ENCODE measurements around the gene SLC7A6. TPM values are rescaled to one million over a fixed set of nuclear protein-coding genes. Genes with fewer than 3 reads are reported as not detected.
A peak's percentile ranks its signal among the peaks of the same experiment; 100 is the strongest.

Gene SLC7A6
- total RNA-seq, 1 experiment from 2014 or later = 28.5 TPM

DNA sequence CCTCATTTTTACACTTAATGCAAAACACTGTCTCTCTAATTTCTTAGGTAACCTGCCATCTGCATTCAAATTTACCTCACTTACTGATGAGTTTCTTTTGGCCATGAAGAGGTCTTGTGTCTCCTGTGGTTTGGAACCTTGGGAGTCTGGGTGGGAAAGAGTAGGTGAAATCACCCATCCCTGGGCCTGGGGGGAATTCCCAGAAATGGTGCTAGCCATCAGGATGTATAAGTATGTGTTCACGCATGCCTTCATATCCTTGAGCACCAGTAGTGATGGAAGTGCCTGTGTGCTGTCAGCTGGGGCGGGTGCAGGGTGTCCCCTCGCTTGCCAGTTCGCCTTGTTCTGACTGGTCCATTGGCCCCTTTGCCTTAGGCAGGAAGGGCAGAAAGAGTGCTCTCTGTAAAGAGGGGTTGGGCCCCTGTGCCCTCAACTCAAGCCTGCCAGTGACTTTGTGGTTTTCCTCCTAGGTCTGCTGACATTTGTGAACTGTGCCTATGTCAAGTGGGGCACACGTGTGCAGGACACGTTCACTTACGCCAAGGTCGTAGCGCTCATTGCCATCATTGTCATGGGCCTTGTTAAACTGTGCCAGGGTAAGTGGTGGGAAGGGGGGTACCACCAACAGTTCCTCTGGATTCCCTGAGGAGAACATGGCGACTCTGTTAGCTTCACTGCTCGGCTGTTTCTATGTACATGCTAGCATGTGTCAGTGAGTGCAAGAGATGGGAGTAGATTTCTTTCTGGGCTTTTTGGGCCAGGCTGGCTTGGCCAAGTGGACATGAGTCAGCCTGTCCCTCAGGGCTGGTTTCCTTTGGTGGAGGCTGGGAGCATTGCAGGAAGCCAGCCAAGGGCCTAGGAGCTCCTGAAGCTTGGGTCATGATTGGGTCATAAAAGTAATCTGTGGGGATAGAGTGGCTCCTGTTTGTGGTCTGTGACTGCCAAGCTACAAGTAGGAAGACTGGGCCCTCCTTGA lies 23.2 kb downstream of the SLC7A6 start:
- Histone ChIP-seq H2AFZ (ENCODE audit: low read depth, low read length, poor library complexity, severe bottlenecking) (no peak overlapping the region), H3K4me1 (ENCODE audit: control insufficient read depth in 1 of 2, insufficient read depth in 2 of 2, low read length in 2 of 2) (peaks cover 0 to 7% of the 10 kb centered on the region in 2 experiments; a peak in 1 of 4 replicates), H4K20me1 (ENCODE audit: insufficient read depth) (no peaks in the 10 kb centered on the region), H3K36me3 (ENCODE audit: control insufficient read depth in 1 of 2, insufficient read depth in 2 of 2, low read length in 2 of 2) (peaks cover 2 to 39% of the 10 kb centered on the region in 2 experiments; a peak in 2 of 4 replicates), H3K27me3 (ENCODE audit: insufficient read depth, low read length) (no peaks in the 10 kb centered on the region), H3K9ac (ENCODE audit: low read length) (no peak overlapping the region), H3K4me3 (replicated peaks in 1 of 2; ENCODE audit: low read depth in 1 of 2, low read length in 2 of 2) (no peak overlapping the region), H3K9me2 (ENCODE audit: insufficient read depth) (no peaks in the 10 kb centered on the region), H3K4me2 (ENCODE audit: low read length) (no peak overlapping the region), H3K27ac (ENCODE audit: low read depth, low read length) (no peak overlapping the region), H3K79me2 (ENCODE audit: insufficient read depth, low read length) (peaks cover 56% of the 10 kb centered on the region), H3K9me3 (ENCODE audit: control insufficient read depth in 1 of 2, insufficient read depth in 1 of 2, low read depth in 1 of 2, low read length in 2 of 2) (no peaks in the 10 kb centered on the region)
- POLR2A ChIA-PET = no interaction called here
- RAD21 ChIA-PET (ENCODE audit: low non-redundant PET in 1 of 2, low total read pairs in 2 of 2, uncharacterized antibody in 2 of 2, unreplicated experiment in 2 of 2) = no interaction called here
- intact Hi-C loops (cut with micrococcal nuclease) = no loop called here
- peak; percentile 46; the same call in 1 of the 2 replicates for ATAC-seq
- BruUV-seq (replicated peaks) = no TSS peak
- CTCF ChIA-PET = no interaction called here
- no peak for DNase-seq (ENCODE audit: low read depth, low spot score)
- TF ChIP-seq, protein P1, sequence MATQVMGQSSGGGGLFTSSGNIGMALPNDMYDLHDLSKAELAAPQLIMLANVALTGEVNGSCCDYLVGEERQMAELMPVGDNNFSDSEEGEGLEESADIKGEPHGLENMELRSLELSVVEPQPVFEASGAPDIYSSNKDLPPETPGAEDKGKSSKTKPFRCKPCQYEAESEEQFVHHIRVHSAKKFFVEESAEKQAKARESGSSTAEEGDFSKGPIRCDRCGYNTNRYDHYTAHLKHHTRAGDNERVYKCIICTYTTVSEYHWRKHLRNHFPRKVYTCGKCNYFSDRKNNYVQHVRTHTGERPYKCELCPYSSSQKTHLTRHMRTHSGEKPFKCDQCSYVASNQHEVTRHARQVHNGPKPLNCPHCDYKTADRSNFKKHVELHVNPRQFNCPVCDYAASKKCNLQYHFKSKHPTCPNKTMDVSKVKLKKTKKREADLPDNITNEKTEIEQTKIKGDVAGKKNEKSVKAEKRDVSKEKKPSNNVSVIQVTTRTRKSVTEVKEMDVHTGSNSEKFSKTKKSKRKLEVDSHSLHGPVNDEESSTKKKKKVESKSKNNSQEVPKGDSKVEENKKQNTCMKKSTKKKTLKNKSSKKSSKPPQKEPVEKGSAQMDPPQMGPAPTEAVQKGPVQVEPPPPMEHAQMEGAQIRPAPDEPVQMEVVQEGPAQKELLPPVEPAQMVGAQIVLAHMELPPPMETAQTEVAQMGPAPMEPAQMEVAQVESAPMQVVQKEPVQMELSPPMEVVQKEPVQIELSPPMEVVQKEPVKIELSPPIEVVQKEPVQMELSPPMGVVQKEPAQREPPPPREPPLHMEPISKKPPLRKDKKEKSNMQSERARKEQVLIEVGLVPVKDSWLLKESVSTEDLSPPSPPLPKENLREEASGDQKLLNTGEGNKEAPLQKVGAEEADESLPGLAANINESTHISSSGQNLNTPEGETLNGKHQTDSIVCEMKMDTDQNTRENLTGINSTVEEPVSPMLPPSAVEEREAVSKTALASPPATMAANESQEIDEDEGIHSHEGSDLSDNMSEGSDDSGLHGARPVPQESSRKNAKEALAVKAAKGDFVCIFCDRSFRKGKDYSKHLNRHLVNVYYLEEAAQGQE (IDR thresholded peaks at IDR 0.05; ENCODE audit: low read depth) = no peak
- TF ChIP-seq RAD21 (IDR thresholded peaks at IDR 0.05; ENCODE audit: low read depth) = no peak
- no peak for TF ChIP-seq SIN3A (IDR thresholded peaks at IDR 0.05; ENCODE audit: low read depth)
- no peak for TF ChIP-seq SRF (IDR thresholded peaks at IDR 0.05; ENCODE audit: low read depth)
- no peak for TF ChIP-seq ZNF274 (IDR thresholded peaks at IDR 0.05; ENCODE audit: low read depth, low read length)
- TF ChIP-seq CBX3 (IDR thresholded peaks at IDR 0.05; ENCODE audit: low read depth) = no peak
- TF ChIP-seq ELF1 (IDR thresholded peaks at IDR 0.05; ENCODE audit: borderline replicate concordance, low read depth) = no peak
- no peak for TF ChIP-seq EGR1 (IDR thresholded peaks at IDR 0.05; ENCODE audit: low read depth)
- TF ChIP-seq MAX (IDR thresholded peaks at IDR 0.05) = no peak
- no peak for TF ChIP-seq ATF3 (IDR thresholded peaks at IDR 0.05)

Data from HCT116 (cell line).